GM15510 (cell line): ENCODE results near the gene COG7.

Source experiments
- POLR2A ChIP-seq: IDR thresholded peaks from 3 replicates; pipeline ENCODE4 v1.6.1; 2011; ENCODE audit warnings: borderline replicate concordance; ENCODE audit not compliant: insufficient read length; ENCODE audit errors: extremely low read depth

COG7 gene

GRCh38 chr16:23406546-23407240, 46.3 kb downstream of the COG7 start:
- TF ChIP-seq POLR2A, result no peak

- TF ChIP-seq POLR2A, result no peak
Observed at GRCh38 chr16:23406024-23406423, 47.0 kb downstream of the COG7 start.

- TF ChIP-seq POLR2A, result no peak
Observed at GRCh38 chr16:23403547-23403946, 49.4 kb downstream of the COG7 start.

- no peak for TF ChIP-seq POLR2A
Observed at GRCh38 chr16:23402100-23402499, 50.9 kb downstream of the COG7 start.

GRCh38 chr16:23401139-23401538, 51.9 kb downstream of the COG7 start:
- no peak for TF ChIP-seq POLR2A

GRCh38 chr16:23398987-23399805, 53.8 kb downstream of the COG7 start:
- no peak for TF ChIP-seq POLR2A

GRCh38 chr16:23397464-23397863, 55.5 kb downstream of the COG7 start:
- no peak for TF ChIP-seq POLR2A

- no peak for TF ChIP-seq POLR2A
Observed at GRCh38 chr16:23395732-23396131, 57.3 kb downstream of the COG7 start.

- no peak for TF ChIP-seq POLR2A
Observed at GRCh38 chr16:23394141-23394831, 58.7 kb downstream of the COG7 start.

- TF ChIP-seq POLR2A, result no peak
Observed at GRCh38 chr16:23392223-23392600, 60.8 kb downstream of the COG7 start.

- no peak for TF ChIP-seq POLR2A
Observed at GRCh38 chr16:23391381-23392222, 61.4 kb downstream of the COG7 start.

- no peak for TF ChIP-seq POLR2A
Observed at GRCh38 chr16:23389201-23389600, 63.8 kb downstream of the COG7 start.

GRCh38 chr16:23388786-23389185, 64.2 kb downstream of the COG7 start:
- no peak for TF ChIP-seq POLR2A

- no peak for TF ChIP-seq POLR2A
Observed at GRCh38 chr16:23387666-23388065, 65.3 kb downstream of the COG7 start.
